Keratinocyte (primary cell): Measurements from ENCODE around the gene MTRF1. TPM values are rescaled to one million over a fixed set of nuclear protein-coding genes. Genes with fewer than 3 reads are reported as not detected.

Experiments
- DNase-seq: peaks from one replicate; pipeline ENCODE4 v3.0.0-alpha.2; 2011; ENCODE audit warnings: low read depth, missing footprints, low spot score
- FAIRE-seq: peaks from 2 replicates; lab custom pipeline; 2011; peaks lifted over from hg19 to GRCh38; lab: Jason Lieb, UNC
- H2AFZ ChIP-seq: 2 replicates; pipeline ENCODE4 v1.6.0; 2012; ENCODE audit warnings: low read length, control low read depth, inconsistent platforms; ENCODE audit not compliant: control insufficient read depth
- H3K27ac ChIP-seq: 2 replicates; pipeline ENCODE4 v1.5.1; 2011; ENCODE audit warnings: low read length; ENCODE audit not compliant: control insufficient read depth, insufficient read depth
- H3K27me3 ChIP-seq: 3 replicates; pipeline ENCODE4 v1.6.0; 2011; ENCODE audit warnings: low read length; ENCODE audit not compliant: control insufficient read depth, insufficient read depth; ENCODE audit errors: extremely low read depth
- H3K36me3 ChIP-seq, 2 experiments: 2 replicates in 1 of 2; 3 replicates in 1 of 2; pipeline ENCODE4 v1.5.1; 2011; ENCODE audit warnings: low read length in 2 of 2, mild to moderate bottlenecking in 1 of 2; ENCODE audit not compliant: control insufficient read depth in 2 of 2, insufficient read depth in 2 of 2; ENCODE audit errors: extremely low read depth in 1 of 2
- H3K4me1 ChIP-seq: 3 replicates; pipeline ENCODE4 v1.5.1; 2011; ENCODE audit warnings: low read length; ENCODE audit not compliant: control insufficient read depth, insufficient read depth; ENCODE audit errors: extremely low read depth
- H3K4me2 ChIP-seq: 3 replicates; pipeline ENCODE4 v1.6.0; 2011; ENCODE audit warnings: low read depth, low read length; ENCODE audit not compliant: control insufficient read depth, insufficient read depth; ENCODE audit errors: extremely low read depth
- H3K4me3 ChIP-seq, 3 experiments: fragments of 200-600 bp in 1 of 3; sonication (generic) in 1 of 3; 2 replicates in 2 of 3; 3 replicates in 1 of 3; pipeline ENCODE4 v1.5.1; 2011 to 2016; ENCODE audit warnings: low read length in 3 of 3, mild to moderate bottlenecking in 3 of 3, control low read depth in 2 of 3, inconsistent platforms in 1 of 3, low read depth in 1 of 3, mixed read lengths in 1 of 3, mixed run types in 1 of 3, moderate library complexity in 1 of 3; ENCODE audit not compliant: control insufficient read depth in 2 of 3, insufficient read depth in 2 of 3; ENCODE audit errors: extremely low read depth in 1 of 3
- H3K79me2 ChIP-seq: 2 replicates; pipeline ENCODE4 v1.6.0; 2012; ENCODE audit warnings: low read length; ENCODE audit not compliant: control insufficient read depth, insufficient read depth
- H3K9ac ChIP-seq: 3 replicates; pipeline ENCODE4 v1.6.0; 2011; ENCODE audit warnings: low read length; ENCODE audit not compliant: control insufficient read depth, insufficient read depth; ENCODE audit errors: extremely low read depth
- H3K9me1 ChIP-seq: 3 replicates; pipeline ENCODE4 v1.6.0; 2011; ENCODE audit warnings: low read length; ENCODE audit not compliant: control insufficient read depth, insufficient read depth; ENCODE audit errors: extremely low read depth
- H3K9me3 ChIP-seq: 2 replicates; pipeline ENCODE4 v1.5.1; 2012; ENCODE audit warnings: low read depth, low read length; ENCODE audit not compliant: control insufficient read depth
- H4K20me1 ChIP-seq: 3 replicates; pipeline ENCODE4 v1.6.0; 2011; ENCODE audit warnings: low read length; ENCODE audit not compliant: control insufficient read depth, insufficient read depth; ENCODE audit errors: extremely low read depth
- CTCF ChIP-seq, 3 experiments: IDR thresholded peaks in 1 of 3; conservative IDR thresholded peaks in 1 of 3; optimal IDR thresholded peaks in 1 of 3; 2 replicates in 2 of 3; 3 replicates in 1 of 3; pipeline versions ENCODE3 to v1.5.1; 2011; ENCODE audit warnings: low read length in 3 of 3, mild to moderate bottlenecking in 3 of 3, moderate library complexity in 2 of 3, control low read depth in 1 of 3, inconsistent platforms in 1 of 3; ENCODE audit not compliant: insufficient read depth in 2 of 3; ENCODE audit errors: extremely low read depth in 1 of 3
- EZH2 ChIP-seq: IDR thresholded peaks from one replicate; pipeline ENCODE4 v1.6.1; 2012; ENCODE audit warnings: inconsistent platforms, mild to moderate bottlenecking, low read length, moderate library complexity
- dilution Hi-C: fragments of 300-500 bp; cut with MboI; formaldehyde crosslinking; loops from one replicate; pipeline ENCODE4 v1.7.0; 2020; ENCODE audit warnings: low sequenced_read_pairs; ENCODE audit not compliant: extremely low pct_ligation_motif_present
- polyA plus RNA-seq, 5 experiments: library from polyadenylated mRNA; depleted of rRNA in 3 of 5; stranded (reverse) in 3 of 5; stranded (forward) in 1 of 5; unstranded in 1 of 5; fragments of >200 nt; gene quantifications; 1 replicate in 1 of 5; 2 replicates in 3 of 5; 3 replicates in 1 of 5; pipeline versions ENCODE4 v1.2.1 to v1.2.3, GENCODE V29; 2011 to 2012; ENCODE audit warnings: missing spikeins in 2 of 5, low read depth in 1 of 5, low replicate concordance in 1 of 5

The MTRF1 gene
- polyA plus RNA-seq, 1 donor (not counting 4 experiments of a cell fraction or from before 2014, with no cell fraction given), result 16.9 TPM

DNA sequence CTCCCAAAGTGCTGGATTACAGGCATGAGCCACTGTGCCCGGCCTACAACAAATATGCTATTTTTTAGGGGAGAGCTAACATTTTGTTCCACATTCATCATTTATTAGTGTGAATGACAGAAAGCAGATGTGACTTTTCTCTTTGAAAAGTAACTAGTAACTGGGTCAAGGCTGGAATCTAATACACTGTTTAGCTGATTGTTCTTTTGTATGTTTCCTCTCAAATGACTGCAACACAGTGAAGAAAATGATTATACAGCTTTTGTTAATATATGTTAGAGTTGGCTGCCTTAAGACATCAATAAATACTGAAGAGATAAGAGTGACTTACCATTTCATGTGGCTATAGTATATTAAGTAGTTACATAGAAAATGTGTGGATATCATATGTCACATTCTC lies 27.0 kb downstream of the MTRF1 start:
- Histone ChIP-seq H3K4me2 (no peak overlapping the region), H3K9me3 (no peaks in the 10 kb centered on the region), H3K4me1 (no peaks in the 10 kb centered on the region), H3K9me1 (no peaks in the 10 kb centered on the region), H3K27me3 (no peaks in the 10 kb centered on the region), H2AFZ (no peak overlapping the region), H4K20me1 (no peaks in the 10 kb centered on the region), H3K27ac (no peak overlapping the region), H3K79me2 (no peaks in the 10 kb centered on the region), H3K36me3 (peaks cover 3% of the 10 kb centered on the region in 2 experiments), H3K4me3 (no peak overlapping the region), H3K9ac (no peak overlapping the region)
- FAIRE-seq, result no peak
- DNase-seq, result no peak
- dilution Hi-C loops, result no loop called here
- TF ChIP-seq CTCF (optimal IDR thresholded peaks at IDR 0.05 in 1 of 3, IDR thresholded peaks at IDR 0.05 in 1 of 3, conservative IDR thresholded peaks at IDR 0.05 in 1 of 3; ENCODE audit: extremely low read depth in 1 of 3, insufficient read depth in 2 of 3, low read length in 3 of 3) (no peak), EZH2 (no peak)

DNA sequence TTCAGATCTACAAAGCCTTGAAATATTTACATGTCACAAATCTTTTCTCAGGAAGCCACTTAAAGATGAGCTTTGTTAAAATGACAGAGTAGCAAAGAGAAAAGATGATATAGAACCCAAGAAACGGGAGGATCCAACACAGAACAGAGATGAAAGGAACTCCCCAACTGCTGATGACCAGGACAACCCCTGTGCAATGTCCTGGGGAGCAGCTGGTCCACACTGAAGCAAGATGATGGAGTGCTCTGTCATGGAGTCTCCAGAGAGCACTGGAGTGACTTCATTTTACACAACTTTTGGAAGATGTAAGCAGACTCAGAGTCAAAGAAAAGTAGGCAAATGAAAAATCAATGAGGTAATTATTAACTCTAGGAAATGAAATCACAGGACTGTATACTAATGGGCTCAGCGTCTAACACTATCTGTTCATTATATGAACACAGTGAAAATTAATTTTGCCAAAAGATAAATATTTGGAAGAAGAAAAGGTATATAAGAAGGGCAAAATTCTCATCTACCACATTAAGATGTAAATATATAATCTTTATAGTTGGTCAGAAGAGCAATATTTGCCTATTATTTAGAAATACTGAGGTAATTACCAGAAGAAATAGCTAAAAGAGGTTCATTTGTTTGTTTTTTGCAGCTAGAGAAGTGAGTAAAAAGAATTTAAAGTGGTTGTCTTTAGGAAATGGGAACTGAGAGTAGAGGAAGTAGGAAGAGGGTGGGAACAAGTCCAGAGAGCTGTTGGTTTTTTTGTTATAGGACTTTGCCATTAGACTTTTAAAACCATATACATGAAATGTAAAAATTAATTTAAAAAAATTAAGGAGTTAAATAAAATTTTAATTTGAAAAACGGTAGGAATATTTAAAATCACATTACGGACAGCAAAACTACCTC lies 30.5 kb downstream of the MTRF1 start:
- no peak overlapping the region for H3K4me3 ChIP-seq
- no peak overlapping the region for H2AFZ ChIP-seq
- DNase-seq (no peak), FAIRE-seq (no peak)
- H3K27ac ChIP-seq, result no peak overlapping the region
- no peaks in the 10 kb centered on the region for H3K9me3 ChIP-seq
- no peaks in the 10 kb centered on the region for H3K9me1 ChIP-seq
- no peak for TF ChIP-seq CTCF (optimal IDR thresholded peaks at IDR 0.05 in 1 of 3, IDR thresholded peaks at IDR 0.05 in 1 of 3, conservative IDR thresholded peaks at IDR 0.05 in 1 of 3; ENCODE audit: extremely low read depth in 1 of 3, insufficient read depth in 2 of 3, low read length in 3 of 3)
- TF ChIP-seq EZH2, result no peak
- no peak overlapping the region for H3K4me2 ChIP-seq
- dilution Hi-C loops, result no loop called here
- H3K9ac ChIP-seq, result no peak overlapping the region
- no peaks in the 10 kb centered on the region for H3K79me2 ChIP-seq
- H3K36me3 ChIP-seq, result peaks cover 1 to 3% of the 10 kb centered on the region in 2 experiments
- no peaks in the 10 kb centered on the region for H3K4me1 ChIP-seq
- H3K27me3 ChIP-seq, result no peaks in the 10 kb centered on the region
- no peaks in the 10 kb centered on the region for H4K20me1 ChIP-seq
